Stimulated activated CD4-positive, alpha-beta T cell treated with anti-CD3 and anti-CD28 coated beads, TNF-alpha, amount 100 ng/mL, for 4 hours (primary cell): ENCODE results near the gene NOX4.
"Not testable (repeated sequence)": the region's sequence is repeated elsewhere in the genome, so short reads cannot be mapped to it uniquely, and the experiment has no call there.

Source experiments
- DNase-seq, 3 experiments: peaks; one replicate each; pipeline ENCODE4 v3.0.0-alpha.2; 2020; ENCODE audit warnings: low read depth in 3 of 3

NOX4 gene

DNA sequence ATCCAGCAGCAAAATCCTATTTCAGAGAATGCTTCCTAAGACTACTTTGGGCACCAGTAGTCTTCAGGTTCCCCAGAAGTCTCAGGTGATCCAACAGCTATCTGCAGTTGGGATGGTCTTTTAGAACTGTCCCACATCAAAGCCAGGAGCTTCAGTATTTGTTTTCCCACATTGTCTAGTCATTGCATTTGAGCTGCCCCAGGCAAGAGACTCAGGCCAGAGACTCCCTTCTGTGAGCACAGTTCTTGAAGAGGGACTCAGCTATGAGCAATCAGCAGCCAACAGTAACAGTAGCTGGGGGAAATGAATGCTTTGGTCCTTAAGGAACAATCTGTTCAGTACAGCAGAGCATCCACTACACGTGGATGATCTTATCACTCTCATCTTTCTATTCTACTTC is 188.1 kb downstream of the NOX4 start:
- DNase-seq = not testable (repeated sequence)

DNA sequence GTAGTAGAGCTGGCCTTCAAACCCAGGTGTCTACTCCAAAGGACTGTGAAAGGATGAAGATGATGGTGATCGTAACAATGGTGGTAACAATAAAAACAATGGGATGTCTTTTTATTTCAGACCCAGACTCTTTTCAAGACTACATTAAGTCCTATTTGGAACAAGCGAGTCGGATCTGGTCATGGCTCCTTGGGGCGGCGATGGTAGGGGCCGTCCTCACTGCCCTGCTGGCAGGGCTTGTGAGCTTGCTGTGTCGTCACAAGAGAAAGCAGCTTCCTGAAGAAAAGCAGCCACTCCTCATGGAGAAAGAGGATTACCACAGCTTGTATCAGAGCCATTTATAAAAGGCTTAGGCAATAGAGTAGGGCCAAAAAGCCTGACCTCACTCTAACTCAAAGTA is 196.2 kb downstream of the NOX4 start:
- DNase-seq = not testable (repeated sequence)

DNA sequence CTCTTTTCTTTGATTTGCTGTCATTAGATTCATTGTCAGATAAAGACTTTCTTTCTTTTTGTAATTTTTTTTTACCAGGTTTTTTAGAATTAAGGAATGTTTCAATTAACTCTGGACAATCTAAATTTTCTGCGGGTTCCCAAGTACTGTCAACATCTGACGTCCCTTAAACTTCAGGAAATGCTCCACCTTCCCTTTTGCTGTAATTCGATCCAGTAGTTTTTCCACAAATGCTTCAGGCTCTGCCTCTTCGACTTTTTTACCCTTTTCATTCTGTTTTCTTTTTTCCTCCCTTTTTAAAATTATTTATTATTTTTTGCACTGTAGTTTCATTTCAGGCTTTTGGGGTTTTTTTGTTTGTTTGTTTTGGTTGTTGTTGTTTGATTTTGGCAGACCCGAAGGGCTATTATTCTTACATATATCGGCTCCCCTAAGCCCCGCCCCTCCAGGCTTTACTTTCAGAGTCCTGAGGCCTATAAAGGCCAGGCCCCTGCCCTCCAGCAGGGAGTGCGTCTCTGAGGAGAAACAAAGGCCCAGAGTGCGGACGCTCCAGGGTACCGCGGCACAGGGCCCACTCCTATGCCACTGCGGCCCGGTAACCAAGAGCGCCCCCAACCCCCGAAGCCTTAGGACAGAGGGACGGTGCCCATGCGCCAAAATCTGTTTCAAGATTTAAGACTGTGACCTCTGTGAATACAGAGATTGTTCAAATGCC is 197.1 kb downstream of the NOX4 start:
- DNase-seq = no peak

DNA sequence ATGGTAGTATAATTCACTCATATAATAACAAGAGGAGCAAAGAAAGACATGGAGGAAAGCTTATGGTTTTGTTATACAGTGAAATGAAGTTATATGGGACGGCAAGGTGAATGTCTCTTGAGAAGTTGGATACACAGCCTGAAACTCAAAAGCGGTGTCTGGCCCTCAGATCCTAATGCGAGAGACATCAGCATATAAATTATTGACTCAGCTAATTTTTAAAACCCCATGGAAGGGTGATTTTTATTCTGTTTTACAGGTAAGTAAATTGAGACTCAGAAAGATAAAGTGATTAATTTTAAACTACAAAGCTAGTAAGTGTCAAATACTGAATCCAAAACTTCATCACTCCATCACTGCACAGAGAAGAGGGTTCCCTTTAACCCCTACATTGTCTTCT is 203.2 kb downstream of the NOX4 start:
- DNase-seq = not testable (repeated sequence)

DNA sequence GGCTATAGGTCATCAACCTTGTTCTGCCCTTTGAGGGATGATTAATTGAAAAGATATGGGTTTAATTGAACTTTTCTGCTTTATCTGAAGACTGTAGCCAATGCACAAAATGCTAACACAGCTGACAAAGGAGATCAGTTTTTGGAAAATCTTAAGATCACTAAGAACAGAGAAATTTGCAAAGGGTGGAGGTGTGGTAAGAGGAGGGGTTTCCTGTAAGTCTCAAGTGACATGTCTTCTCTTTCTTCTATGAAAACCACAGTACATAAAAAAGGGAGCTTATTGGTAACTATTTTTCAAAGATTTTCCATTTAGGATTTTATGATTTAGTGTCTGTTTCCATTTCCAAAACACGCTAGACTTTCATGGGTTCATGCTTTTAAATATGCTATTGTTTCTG is 204.6 kb downstream of the NOX4 start:
- DNase-seq = not testable (repeated sequence)

DNA sequence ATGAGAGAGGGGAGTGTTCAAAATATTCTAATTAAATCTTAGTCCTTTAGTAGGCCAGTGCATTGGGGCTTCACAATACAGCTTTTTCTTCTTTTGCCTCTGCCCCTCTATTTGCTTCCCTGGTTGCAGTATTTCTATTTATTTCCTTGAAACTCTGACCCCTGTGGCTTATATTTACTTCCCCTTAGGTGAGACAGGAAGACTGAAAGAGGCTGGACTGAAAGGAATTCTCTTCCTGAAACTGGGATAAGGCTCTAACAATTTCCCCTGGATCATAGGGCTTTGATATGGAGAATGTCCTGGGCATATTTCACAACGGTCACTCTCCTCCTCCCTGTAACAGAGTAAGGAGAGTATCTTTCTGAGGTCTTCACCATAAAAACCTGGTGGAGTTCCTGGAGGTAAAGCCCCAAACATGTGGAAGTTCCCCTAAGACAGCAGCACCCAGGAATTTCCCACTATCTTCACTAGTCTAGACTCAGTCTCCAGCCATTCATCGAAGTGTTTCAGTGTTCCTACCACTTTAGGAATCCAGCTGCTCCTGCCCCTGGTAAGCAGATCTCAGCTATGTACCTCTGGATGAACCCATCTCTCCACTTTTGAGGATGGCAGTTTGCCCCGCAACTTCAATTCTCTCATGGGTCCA is 210.0 kb downstream of the NOX4 start:
- DNase-seq = not testable (repeated sequence)

DNA sequence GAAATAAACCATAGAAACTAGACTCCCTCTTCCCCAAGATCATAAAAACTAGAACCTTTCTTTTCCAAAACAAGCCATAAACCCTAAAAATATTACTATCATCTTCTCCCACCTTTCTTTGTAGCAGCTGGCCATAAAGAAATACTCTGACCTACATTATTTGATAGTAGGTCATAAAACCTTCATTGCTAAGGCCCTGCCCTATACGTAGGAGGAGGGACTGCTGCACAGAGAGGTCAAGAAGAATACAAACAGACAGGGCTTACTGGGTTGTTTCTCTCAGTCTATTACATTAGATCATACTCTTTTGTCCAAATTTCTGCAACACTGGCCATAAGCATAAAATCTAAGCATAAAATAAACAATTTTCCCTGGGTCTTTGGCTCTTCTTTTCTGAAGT is 212.0 kb downstream of the NOX4 start:
- DNase-seq = no peak

DNA sequence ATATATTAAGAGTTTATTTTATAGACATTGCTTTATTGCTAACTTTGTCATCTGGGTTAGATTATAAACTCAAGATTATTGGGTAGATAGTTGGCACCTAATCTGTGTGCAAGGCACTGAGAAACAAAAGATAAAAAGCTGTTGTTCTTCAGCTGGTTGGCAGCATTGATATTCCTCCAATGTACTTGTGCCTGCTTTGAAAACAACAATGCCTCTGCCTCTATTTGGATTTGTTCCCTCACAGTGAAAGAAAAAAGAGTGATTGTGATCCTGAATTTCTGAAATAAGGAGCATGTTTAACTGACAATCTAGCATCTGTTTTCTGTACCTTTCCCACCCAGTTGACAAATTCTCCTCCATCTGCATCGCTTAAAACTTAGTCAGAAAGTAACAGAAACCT is 215.2 kb downstream of the NOX4 start:
- DNase-seq = no peak
